SK-N-SH (cell line): ENCODE measurements around the gene MUC13. TPM values are rescaled to one million over a fixed set of nuclear protein-coding genes. Genes with fewer than 3 reads are reported as not detected.

Source experiments
- CTCF ChIA-PET: fragments of 300-600, 350-600 bp; formaldehyde crosslinking; extraction: SDS; loops from one replicate; lab custom pipeline; 2021; lab: Yijun Ruan, JAX
- POLR2A ChIA-PET: fragments of 350-600 bp; sonication (Branson Sonifier 250); formaldehyde crosslinking; extraction: SDS; loops from one replicate; lab custom pipeline; 2020; ENCODE audit warnings: antibody characterized with exemption, inconsistent platforms; lab: Yijun Ruan, JAX
- DNase-seq: peaks from one replicate; pipeline ENCODE4 v3.0.0; 2012
- H2AFZ ChIP-seq: fragments of 200-600 bp; sonication (generic); 2 replicates; pipeline ENCODE4 v1.8.1; 2016; ENCODE audit warnings: antibody characterized with exemption, mild to moderate bottlenecking, low read depth
- H3F3A ChIP-seq: fragments of 200-600 bp; sonication (generic); replicated peaks from 2 replicates; pipeline ENCODE3; 2016; ENCODE audit warnings: antibody characterized with exemption, mild to moderate bottlenecking; ENCODE audit not compliant: insufficient read depth
- H3K27ac ChIP-seq, 2 experiments: fragments of 200-500 bp in 1 of 2; fragments of 200-600 bp in 1 of 2; sonication (Bioruptor generic) in 1 of 2; sonication (generic), shearing (Covaris generic) in 1 of 2; 2 replicates each; pipeline versions ENCODE4 v1.5.1 to v1.6.1; 2014 to 2016; ENCODE audit warnings: low read depth in 2 of 2, inconsistent platforms in 1 of 2, low read length in 1 of 2, mild to moderate bottlenecking in 1 of 2, mixed read lengths in 1 of 2
- H3K27me3 ChIP-seq: fragments of 200-600 bp; sonication (generic), shearing (Covaris generic); 2 replicates; pipeline ENCODE4 v1.6.1; 2016; ENCODE audit warnings: mixed run types; ENCODE audit not compliant: insufficient read depth
- H3K36me3 ChIP-seq, 2 experiments: fragments of 200-500 bp in 1 of 2; fragments of 200-600 bp in 1 of 2; sonication (Bioruptor generic) in 1 of 2; sonication (generic) in 1 of 2; replicated peaks in 1 of 2; 2 replicates each; pipeline versions ENCODE3 to v1.5.1; 2014 to 2016; ENCODE audit warnings: low read length in 1 of 2, mild to moderate bottlenecking in 1 of 2; ENCODE audit not compliant: insufficient read depth in 2 of 2, control insufficient read depth in 1 of 2
- H3K4me1 ChIP-seq, 2 experiments: fragments of 200-500 bp in 1 of 2; fragments of 200-600 bp in 1 of 2; sonication (Bioruptor generic) in 1 of 2; sonication (generic), shearing (Covaris generic) in 1 of 2; 2 replicates each; pipeline versions ENCODE4 v1.5.1 to v1.6.1; 2014 to 2016; ENCODE audit warnings: low read depth in 1 of 2, low read length in 1 of 2, mixed run types in 1 of 2; ENCODE audit not compliant: insufficient read depth in 2 of 2, control insufficient read depth in 1 of 2
- H3K4me2 ChIP-seq: fragments of 200-600 bp; sonication (generic), shearing (Covaris generic); 2 replicates; pipeline ENCODE4 v1.6.1; 2017; ENCODE audit warnings: mixed run types
- H3K4me3 ChIP-seq, 2 experiments: fragments of 200-500 bp in 1 of 2; fragments of 200-600 bp in 1 of 2; sonication (Bioruptor generic) in 1 of 2; sonication (generic), shearing (Covaris generic) in 1 of 2; 2 replicates each; pipeline versions ENCODE4 v1.5.1 to v1.8.1; 2014 to 2016; ENCODE audit warnings: low read depth in 2 of 2, inconsistent platforms in 1 of 2, low read length in 1 of 2, mild to moderate bottlenecking in 1 of 2, mixed read lengths in 1 of 2, moderate library complexity in 1 of 2
- H3K79me2 ChIP-seq: fragments of 200-600 bp; sonication (generic); 2 replicates; pipeline ENCODE4 v1.8.1; 2017; ENCODE audit warnings: mild to moderate bottlenecking; ENCODE audit not compliant: insufficient read depth
- H3K9ac ChIP-seq: fragments of 200-600 bp; sonication (generic); 2 replicates; pipeline ENCODE4 v1.6.1; 2017; ENCODE audit warnings: mixed run types
- H3K9me2 ChIP-seq: fragments of 200-600 bp; sonication (generic); 2 replicates; pipeline ENCODE4 v1.6.1; 2017; ENCODE audit warnings: mixed run types
- H3K9me3 ChIP-seq: fragments of 200-600 bp; sonication (generic); 2 replicates; pipeline ENCODE4 v1.6.1; 2017; ENCODE audit warnings: mixed run types, mild to moderate bottlenecking, moderate library complexity
- H4K20me1 ChIP-seq: fragments of 200-600 bp; sonication (generic); 2 replicates; pipeline ENCODE4 v1.6.1; 2017; ENCODE audit warnings: mild to moderate bottlenecking, mixed run types; ENCODE audit not compliant: insufficient read depth
- EZH2phosphoT487 ChIP-seq: fragments of 200-600 bp; sonication (generic); IDR thresholded peaks from 2 replicates; pipeline ENCODE4 v1.6.1; 2017; ENCODE audit warnings: low read depth, mixed run types, mild to moderate bottlenecking, antibody characterized with exemption, moderate library complexity, borderline replicate concordance
- FOXJ3 ChIP-seq: sonication (generic); formaldehyde crosslinking; IDR thresholded peaks from 2 replicates; pipeline ENCODE4 v1.5.1; 2020; ENCODE audit warnings: mild to moderate bottlenecking, missing genetic modification reagents
- GABPA ChIP-seq: IDR thresholded peaks from 2 replicates; pipeline ENCODE4 v1.4.0; 2012; ENCODE audit warnings: low read depth, mild to moderate bottlenecking
- MEF2A ChIP-seq: IDR thresholded peaks from 2 replicates; pipeline ENCODE4 v1.4.0; 2012; ENCODE audit warnings: low read depth, borderline replicate concordance
- RCOR1 ChIP-seq: fragments of 150-350 bp; IDR thresholded peaks from 2 replicates; pipeline ENCODE4 v1.6.1; 2017; ENCODE audit warnings: antibody characterized with exemption, low read length
- REST ChIP-seq: IDR thresholded peaks from 2 replicates; pipeline ENCODE4 v1.6.1; 2012; ENCODE audit warnings: mild to moderate bottlenecking, low read depth, low read length, moderate library complexity
- SIN3A ChIP-seq: IDR thresholded peaks from 2 replicates; pipeline ENCODE4 v1.6.1; 2012; ENCODE audit warnings: low read depth, mild to moderate bottlenecking, low read length, moderate library complexity, borderline replicate concordance
- TAF1 ChIP-seq: IDR thresholded peaks from 2 replicates; pipeline ENCODE4 v1.6.1; 2012; ENCODE audit warnings: low read depth, mild to moderate bottlenecking, low read length, moderate library complexity, borderline replicate concordance
- USF1 ChIP-seq: IDR thresholded peaks from 2 replicates; pipeline ENCODE4 v1.4.0; 2012; ENCODE audit warnings: low read depth, borderline replicate concordance
- WGBS: methylation state at CpG from one replicate; pipeline ENCODE4 v1.1.6; 2017; ENCODE audit warnings: low lambda C conversion rate; 5-methylcytosine and 5-hydroxymethylcytosine counted together
- polyA plus RNA-seq, 3 experiments: library from polyadenylated mRNA; depleted of rRNA; stranded (reverse); fragments of >200 nt; gene quantifications; 2 replicates each; pipeline ENCODE4 v1.2.3, GENCODE V29; 2012
- TF ChIP-seq, protein P1 (sequence below): IDR thresholded peaks from 2 replicates; pipeline ENCODE4 v1.4.0; 2012; ENCODE audit warnings: low read depth, borderline replicate concordance

The MUC13 gene
- polyA plus RNA-seq, 1 of the 3 experiments (the other 2 are of a cell fraction), result not detected

- TF ChIP-seq MEF2A (no peak), RCOR1 (no peak), FOXJ3 (no peak), USF1 (no peak), REST (no peak), SIN3A (no peak), EZH2phosphoT487 (no peak), GABPA (no peak), TAF1 (no peak)
- TF ChIP-seq, protein P1, sequence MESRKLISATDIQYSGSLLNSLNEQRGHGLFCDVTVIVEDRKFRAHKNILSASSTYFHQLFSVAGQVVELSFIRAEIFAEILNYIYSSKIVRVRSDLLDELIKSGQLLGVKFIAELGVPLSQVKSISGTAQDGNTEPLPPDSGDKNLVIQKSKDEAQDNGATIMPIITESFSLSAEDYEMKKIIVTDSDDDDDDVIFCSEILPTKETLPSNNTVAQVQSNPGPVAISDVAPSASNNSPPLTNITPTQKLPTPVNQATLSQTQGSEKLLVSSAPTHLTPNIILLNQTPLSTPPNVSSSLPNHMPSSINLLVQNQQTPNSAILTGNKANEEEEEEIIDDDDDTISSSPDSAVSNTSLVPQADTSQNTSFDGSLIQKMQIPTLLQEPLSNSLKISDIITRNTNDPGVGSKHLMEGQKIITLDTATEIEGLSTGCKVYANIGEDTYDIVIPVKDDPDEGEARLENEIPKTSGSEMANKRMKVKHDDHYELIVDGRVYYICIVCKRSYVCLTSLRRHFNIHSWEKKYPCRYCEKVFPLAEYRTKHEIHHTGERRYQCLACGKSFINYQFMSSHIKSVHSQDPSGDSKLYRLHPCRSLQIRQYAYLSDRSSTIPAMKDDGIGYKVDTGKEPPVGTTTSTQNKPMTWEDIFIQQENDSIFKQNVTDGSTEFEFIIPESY, result no peak
- Histone ChIP-seq H3K4me3 (no peak overlapping the region), H3K9ac (no peak overlapping the region), H3K9me2 (no peaks in the 10 kb centered on the region), H3K9me3 (no peaks in the 10 kb centered on the region), H3K27me3 (no peaks in the 10 kb centered on the region), H3F3A (peaks cover 31% of the 10 kb centered on the region), H2AFZ (no peak overlapping the region), H3K27ac (peak overlapping the region; percentile 16 to 59; a peak in 2 of 4 replicates), H3K79me2 (peaks cover 79% of the 10 kb centered on the region), H4K20me1 (no peaks in the 10 kb centered on the region; the same call in 1 of the 2 replicates), H3K36me3 (peaks cover 3 to 14% of the 10 kb centered on the region in 2 experiments), H3K4me2 (peak overlapping the region; percentile 84; the same call in 1 of the 2 replicates), H3K4me1 (peaks cover 37 to 64% of the 10 kb centered on the region in 2 experiments)
- no peak for DNase-seq
- ChIA-PET CTCF (interaction anchor here (1.0 to 1.8 kb wide), 4 partner anchors 12 to 121 kb away, joined by 3 to 6 read pairs (median 4); no protein-coding TSS in a partner anchor), POLR2A (interaction anchor here (0.6 kb wide), 1 partner anchor 752 kb away, joined by 3 read pairs; no protein-coding TSS in a partner anchor)
- WGBS, result 94% methylated on average over 11 of the region's 11 CpGs
Measured at GRCh38 chr3:124881976-124882697, 52.4 kb downstream of the MUC13 start.
